Aortic smooth muscle cell (primary cell): ENCODE results near the gene FERD3L. TPM values are rescaled to one million over a fixed set of nuclear protein-coding genes. Genes with fewer than 3 reads are reported as not detected.

Experiments
- total RNA-seq: library from RNA; depleted of rRNA; stranded (reverse); fragments of >200 nt; gene quantifications from 2 replicates; pipeline ENCODE4 v1.2.3, GENCODE V29; 2014

FERD3L gene
- not detected in 2 replicates for total RNA-seq

GRCh38 chr7:19144661-19145433, at the start of gene FERD3L:
TSS of gene FERD3L (minus strand) at chr7:19145421. CDS start at chr7:19145362, 59 bp downstream.

GRCh38 chr7:19117091-19117869, 27.9 kb downstream of the FERD3L start, which contains the start of gene TWIST1:
TSS of gene TWIST1 (minus strand) at chr7:19117636. CDS start at chr7:19117321, 315 bp downstream.

Other genes with a start within 250 kb of the FERD3L start
- gene TWIST1, start 27.8 kb downstream of the FERD3L start, total RNA-seq, result 31.2 and 34.0 TPM in 2 replicates